Epidermal melanocyte (primary cell): ENCODE data around the gene TMEM130.
A peak's percentile ranks its signal among the peaks of the same experiment; 100 is the strongest.

Experiments
- DNase-seq: peaks from one replicate; pipeline ENCODE4 v3.0.0; 2011; ENCODE audit warnings: low spot score; ENCODE audit not compliant: insufficient read length

The TMEM130 gene

DNA sequence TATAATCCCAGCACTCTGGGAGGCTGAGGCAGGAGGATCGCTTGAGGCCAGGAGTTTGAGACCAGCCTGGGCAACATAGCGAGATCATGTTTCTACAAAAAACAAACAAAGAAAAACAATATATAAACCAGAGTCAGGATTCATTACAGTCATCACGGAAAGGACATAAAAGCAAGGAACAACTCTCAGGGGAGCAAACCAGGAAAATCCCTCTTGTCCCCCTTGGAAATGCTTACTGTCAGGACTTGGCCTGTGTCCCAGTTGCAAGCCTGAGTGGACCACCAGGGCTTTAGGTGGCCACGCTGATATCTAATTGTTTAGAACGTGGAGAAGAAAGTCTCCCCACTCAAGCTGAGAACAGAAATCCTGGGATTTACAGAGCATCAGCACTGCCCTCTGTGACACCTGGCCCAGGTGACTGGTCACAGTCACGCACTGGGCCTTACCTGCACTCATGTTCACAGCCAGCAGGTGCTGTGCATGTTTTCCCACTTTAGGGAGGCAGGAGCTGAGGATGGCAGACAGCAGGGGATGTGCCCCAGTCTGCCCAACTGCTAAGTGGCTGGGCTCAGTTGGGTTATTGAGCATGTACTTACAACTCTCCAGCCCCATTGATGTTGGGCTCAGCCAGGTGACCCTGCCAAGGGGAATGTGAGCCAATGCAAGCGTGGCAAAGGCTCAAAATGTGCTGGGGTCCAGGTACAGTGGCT lies 60.9 kb downstream of the TMEM130 start:
- DNase-seq, result no peak

DNA sequence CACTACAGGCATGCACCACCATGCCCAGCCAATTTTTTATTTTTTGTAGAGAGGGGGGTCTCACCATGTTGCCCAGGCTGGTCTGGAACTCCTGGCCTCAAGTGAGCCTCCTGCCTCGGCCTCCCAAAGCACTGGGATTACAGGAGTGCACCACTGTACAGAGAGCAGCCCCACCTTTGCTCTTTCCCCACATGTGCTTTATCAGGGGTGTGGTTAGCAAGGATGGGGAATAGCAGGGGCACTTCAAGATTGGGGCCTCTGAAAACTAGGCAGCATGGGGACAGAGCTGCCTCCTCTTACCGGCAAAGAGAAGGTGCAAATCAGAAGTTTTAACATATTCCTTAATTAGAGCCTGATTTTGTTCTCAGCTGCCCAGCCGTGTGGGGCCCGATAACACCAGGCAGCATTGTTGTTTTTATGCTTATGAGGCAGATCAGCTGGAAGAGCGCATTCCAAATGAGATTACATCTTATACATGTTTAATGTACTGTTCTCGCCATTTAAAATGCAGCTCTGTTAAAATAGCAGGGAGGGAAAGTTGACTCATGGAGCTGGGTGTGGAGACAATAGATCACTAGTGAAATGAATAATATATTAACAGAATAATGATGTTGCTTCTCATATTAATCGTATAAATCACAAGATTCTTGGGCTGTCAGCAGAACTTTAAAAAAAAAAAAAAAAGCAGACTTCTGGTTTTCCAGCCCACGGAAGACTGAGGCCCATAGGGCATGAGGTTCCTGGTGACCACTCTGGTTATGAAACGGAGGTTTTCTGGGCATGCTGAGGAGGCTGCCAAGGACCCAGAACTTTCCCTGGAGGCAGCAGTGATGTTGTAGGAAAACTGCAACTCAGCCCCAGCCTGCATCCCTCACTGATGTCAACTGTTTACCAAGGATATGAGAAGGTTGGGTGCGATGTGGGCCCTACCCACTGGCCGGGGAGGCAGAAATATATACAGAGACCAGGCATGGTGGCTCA lies 62.5 kb downstream of the TMEM130 start:
- DNase-seq, result no peak

DNA sequence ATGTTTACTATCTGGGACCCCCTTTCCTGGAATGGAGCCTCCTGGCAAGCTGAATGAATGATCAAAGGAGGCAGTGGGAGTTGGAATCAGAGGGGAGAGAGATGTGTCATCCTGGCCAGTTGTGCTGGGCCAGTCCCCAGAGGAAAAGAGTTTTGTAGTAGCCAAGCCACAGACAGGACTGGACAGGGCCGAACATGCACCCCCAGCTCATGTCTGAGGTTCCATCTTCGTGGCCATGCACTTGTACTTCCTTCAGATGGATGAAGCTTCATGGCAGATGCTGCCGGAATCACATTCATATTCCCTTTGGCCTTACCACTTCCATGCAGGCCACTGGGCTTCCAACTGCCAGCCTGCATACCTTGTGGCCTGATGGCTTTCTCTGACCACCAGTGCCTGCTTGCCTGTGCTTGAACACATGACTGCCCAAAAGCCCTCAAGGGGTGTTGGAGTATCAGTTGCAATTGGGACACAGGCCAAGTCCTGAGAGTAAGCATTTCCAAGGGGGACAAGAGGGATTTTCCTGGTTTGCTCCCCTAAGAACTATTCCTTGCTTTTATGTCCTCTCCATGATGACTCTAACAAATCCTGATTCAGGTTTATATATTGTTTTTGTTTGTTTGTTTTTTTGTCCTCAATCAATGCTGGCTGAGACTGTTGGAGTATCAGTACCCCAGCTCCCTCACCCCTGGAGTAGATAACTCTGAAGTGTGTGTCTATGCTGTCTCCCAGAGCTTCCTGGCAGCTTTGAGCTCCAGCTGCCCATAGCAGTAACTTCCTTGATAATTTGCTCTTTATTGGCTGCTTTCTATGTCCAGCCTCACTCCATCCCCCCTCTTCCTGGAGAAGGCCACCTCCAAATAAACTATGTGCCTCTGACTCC lies 63.6 kb downstream of the TMEM130 start:
- peak; percentile 15 for DNase-seq

DNA sequence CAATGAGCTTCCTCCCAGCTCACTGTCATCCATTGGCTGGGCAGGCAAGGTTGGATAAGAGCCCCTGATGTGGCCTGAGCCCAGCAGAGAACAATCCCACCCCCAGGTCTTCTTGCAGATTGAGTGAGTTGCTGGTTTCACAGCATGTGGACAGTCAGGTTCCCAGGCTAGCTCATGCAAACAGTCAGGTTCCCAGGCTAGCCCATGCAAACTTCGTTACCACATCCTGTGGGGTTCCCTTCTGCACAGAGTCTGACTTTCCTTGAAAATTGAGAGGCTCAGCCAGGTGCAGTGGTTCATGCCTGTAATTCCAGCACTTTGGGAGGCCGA lies 67.1 kb downstream of the TMEM130 start:
- DNase-seq, result no peak

DNA sequence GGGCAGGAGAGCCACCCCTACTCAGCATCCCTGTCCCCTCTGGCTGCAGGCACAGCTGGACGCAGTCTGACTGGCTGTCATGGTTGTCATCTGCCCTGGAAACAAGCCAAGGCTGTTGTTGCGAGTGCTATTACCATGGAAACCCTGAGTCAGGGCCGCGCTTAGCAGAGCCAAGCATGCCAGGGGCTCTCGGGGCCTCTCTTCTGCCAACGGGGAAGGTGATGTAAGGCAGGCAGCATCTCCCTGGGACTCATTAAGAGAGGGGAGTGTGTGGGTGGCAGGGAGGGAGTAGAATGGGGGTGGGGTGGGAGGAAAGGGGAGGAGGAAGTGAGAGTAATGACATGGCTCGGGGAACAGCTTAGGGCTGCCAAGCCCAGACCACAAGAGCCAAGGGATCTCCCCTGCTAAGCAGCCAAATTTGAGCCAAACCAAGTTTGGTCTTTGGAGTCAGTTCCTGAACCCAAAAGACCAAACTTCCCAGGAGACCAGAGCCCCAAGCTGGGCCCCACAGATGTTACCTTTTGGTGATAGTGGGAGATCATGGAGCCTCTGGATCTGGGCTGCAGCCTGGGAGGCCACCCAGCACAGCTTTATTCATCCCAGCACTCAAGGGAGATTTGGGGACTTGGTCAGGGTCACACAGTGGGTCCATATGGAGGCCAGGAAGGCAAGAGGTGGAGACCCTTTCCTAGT lies 67.6 kb downstream of the TMEM130 start:
- DNase-seq, result peak; percentile 58

DNA sequence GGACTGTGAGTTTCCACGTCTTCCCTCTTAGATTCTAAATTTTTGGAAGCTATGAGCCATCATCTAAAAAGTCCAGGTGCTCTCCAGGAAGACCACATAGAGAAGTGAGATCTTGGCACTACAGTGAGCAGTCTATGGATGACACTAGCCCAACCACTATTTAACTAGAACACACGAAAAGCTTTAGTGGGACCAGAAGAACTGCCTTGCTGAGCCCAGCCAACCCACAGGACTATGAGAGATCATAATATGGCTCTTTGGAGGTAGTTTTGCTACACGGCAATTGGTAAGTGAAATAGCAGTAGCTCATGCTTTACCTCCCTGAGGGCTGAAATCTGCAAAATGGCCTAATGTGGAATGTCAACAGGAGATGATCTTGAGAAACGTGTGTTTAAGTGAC lies 68.8 kb downstream of the TMEM130 start:
- DNase-seq, result no peak

DNA sequence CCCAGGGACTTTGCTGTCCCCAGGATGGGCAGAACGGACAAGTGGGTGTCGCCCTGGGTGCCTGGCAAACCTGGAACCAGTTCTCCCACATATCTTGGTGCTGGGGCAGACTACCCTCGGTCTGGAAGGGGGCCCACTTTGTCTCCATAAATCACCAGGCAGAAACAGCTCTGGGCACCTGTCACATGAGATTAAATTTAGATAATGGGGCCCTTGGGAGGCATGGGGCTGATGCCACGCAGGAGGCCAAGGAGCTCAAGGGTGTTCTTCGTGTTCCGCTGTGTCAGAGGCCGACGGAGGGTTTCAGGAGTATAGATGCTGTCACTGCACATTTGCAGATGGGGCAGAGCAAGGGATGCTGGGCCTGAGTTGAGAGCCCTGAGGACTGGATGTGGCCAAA lies 72.7 kb downstream of the TMEM130 start:
- DNase-seq, result no peak
